CD4-positive, alpha-beta T cell (primary cell): Measurements from ENCODE around the gene SLC2A5. TPM values are rescaled to one million over a fixed set of nuclear protein-coding genes. Genes with fewer than 3 reads are reported as not detected.

Experiments used
- ATAC-seq: fragments of 200-7000 bp; cut with Tn5 transposase; one replicate; pipeline ENCODE4 v1.10.0; 2022; ENCODE audit warnings: mild to moderate bottlenecking; ENCODE audit not compliant: poor library complexity
- CTCF ChIA-PET: fragments of 350-600 bp; sonication (Branson Sonifier 250); formaldehyde crosslinking; loops from one replicate; lab custom pipeline; 2021; ENCODE audit warnings: antibody characterized with exemption, inconsistent platforms; lab: Charles Lee
- POLR2A ChIA-PET: fragments of 350-600 bp; sonication (Branson Sonifier 250); formaldehyde crosslinking; loops from one replicate; lab custom pipeline; 2021; ENCODE audit warnings: antibody characterized with exemption, inconsistent platforms; lab: Charles Lee
- DNase-seq, 14 experiments: peaks; one replicate each; pipeline ENCODE4 v3.0.0-alpha.2; 2013 to 2020; ENCODE audit warnings: mixed read lengths in 2 of 14
- H3K27ac ChIP-seq, 2 donors: one replicate each; pipeline versions ENCODE4 v1.5.1 to v1.7.0; 2013; ENCODE audit warnings: low read length in 2 of 2, low read depth in 1 of 2, mild to moderate bottlenecking in 1 of 2
- H3K27me3 ChIP-seq, 2 experiments: 1 replicate in 1 of 2; 2 replicates in 1 of 2; pipeline versions ENCODE4 v1.6.1 to v1.7.0; 2013; ENCODE audit warnings: low read length in 2 of 2, control low read depth in 1 of 2, mild to moderate bottlenecking in 1 of 2, moderate library complexity in 1 of 2; ENCODE audit not compliant: insufficient read depth in 2 of 2, control insufficient read depth in 1 of 2
- H3K36me3 ChIP-seq: one replicate; pipeline ENCODE4 v1.6.1; 2013; ENCODE audit warnings: low read length, control low read depth; ENCODE audit not compliant: insufficient read depth
- H3K4me1 ChIP-seq: one replicate; pipeline ENCODE4 v1.6.1; 2013; ENCODE audit warnings: low read length, control low read depth; ENCODE audit not compliant: insufficient read depth
- H3K4me3 ChIP-seq: one replicate; pipeline ENCODE4 v1.5.1; 2013; ENCODE audit warnings: mild to moderate bottlenecking, low read length, moderate library complexity
- H3K9me3 ChIP-seq, 2 experiments: 1 replicate in 1 of 2; 2 replicates in 1 of 2; pipeline versions ENCODE4 v1.6.1 to v1.7.0; 2013; ENCODE audit warnings: low read length in 2 of 2, mild to moderate bottlenecking in 2 of 2, control low read depth in 1 of 2, moderate library complexity in 1 of 2; ENCODE audit not compliant: control insufficient read depth in 1 of 2, insufficient read depth in 1 of 2
- H3K27ac Mint-ChIP-seq: one replicate; pipeline ENCODE4 v1.8.0; 2020; ENCODE audit warnings: mixed read lengths
- H3K27me3 Mint-ChIP-seq: one replicate; pipeline ENCODE4 v1.8.0; 2021; ENCODE audit warnings: mixed read lengths
- H3K36me3 Mint-ChIP-seq: one replicate; pipeline ENCODE4 v1.8.0; 2021; ENCODE audit warnings: low read depth, mixed read lengths
- H3K4me1 Mint-ChIP-seq: one replicate; pipeline ENCODE4 v1.8.0; 2021; ENCODE audit warnings: low read depth, mixed read lengths
- H3K4me3 Mint-ChIP-seq: one replicate; pipeline ENCODE4 v1.8.0; 2020; ENCODE audit warnings: mild to moderate bottlenecking, mixed read lengths
- H3K9me3 Mint-ChIP-seq: one replicate; pipeline ENCODE4 v1.8.0; 2020; ENCODE audit warnings: mixed read lengths
- intact Hi-C, 2 experiments: fragments of 100-400 bp; cut with DNase I in 1 of 2; cut with micrococcal nuclease in 1 of 2; formaldehyde crosslinking; loops; one replicate each; pipeline versions ENCODE4 v1.15.1 to v1.9.0; 2023 to 2025; cut with DNase I, micrococcal nuclease
- total RNA-seq, 174 experiments: library from RNA in 2 of 174; stranded (reverse) in 2 of 174; gene quantifications; one replicate each; pipeline ENCODE4 v1.2.3 and lab custom pipeline; 2021 to 2026
- TF ChIP-seq, protein P1 (sequence below): fragments of 200-600 bp; IDR thresholded peaks from one replicate; pipeline ENCODE4 v1.8.0; 2022; ENCODE audit warnings: antibody characterized with exemption, mild to moderate bottlenecking

Gene SLC2A5
- total RNA-seq, 2 experiments from 2014 or later = not detected

DNA sequence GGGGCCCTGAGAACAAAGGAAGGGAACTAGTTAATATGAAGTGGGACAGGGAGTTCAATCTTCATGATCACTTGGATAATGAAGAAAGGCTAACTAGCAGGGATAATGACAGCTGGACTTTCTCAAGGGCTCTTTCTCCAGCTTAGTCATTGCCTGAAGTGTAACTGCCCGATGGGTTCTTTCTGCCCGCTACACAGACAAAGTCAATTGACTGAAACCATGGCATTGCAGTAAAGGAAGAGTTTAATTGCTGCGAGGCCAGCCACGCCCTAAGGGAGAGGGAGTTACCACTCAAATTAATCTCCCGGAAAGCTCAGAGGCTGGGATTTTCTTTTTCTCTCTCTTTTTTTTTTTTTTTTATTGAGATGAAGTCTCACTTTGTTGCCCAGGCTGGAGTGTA, 16.6 kb upstream of the SLC2A5 start:
- intact Hi-C loops = no loop called here
- Mint-ChIP-seq H3K4me1 (peaks cover 15% of the 10 kb centered on the region), H3K27ac (no peak overlapping the region), H3K36me3 (no peaks in the 10 kb centered on the region), H3K27me3 (peaks cover 4% of the 10 kb centered on the region), H3K4me3 (no peak overlapping the region), H3K9me3 (no peaks in the 10 kb centered on the region)
- DNase-seq = no peak
- Histone ChIP-seq H3K27ac (no peak overlapping the region), H3K27me3 (peaks cover 0 to 2% of the 10 kb centered on the region in 2 experiments), H3K4me1 (peaks cover 5% of the 10 kb centered on the region), H3K36me3 (no peaks in the 10 kb centered on the region), H3K9me3 (no peaks in the 10 kb centered on the region), H3K4me3 (no peak overlapping the region)
- ChIA-PET CTCF (no interaction called here), POLR2A (no interaction called here)
- TF ChIP-seq, protein P1, sequence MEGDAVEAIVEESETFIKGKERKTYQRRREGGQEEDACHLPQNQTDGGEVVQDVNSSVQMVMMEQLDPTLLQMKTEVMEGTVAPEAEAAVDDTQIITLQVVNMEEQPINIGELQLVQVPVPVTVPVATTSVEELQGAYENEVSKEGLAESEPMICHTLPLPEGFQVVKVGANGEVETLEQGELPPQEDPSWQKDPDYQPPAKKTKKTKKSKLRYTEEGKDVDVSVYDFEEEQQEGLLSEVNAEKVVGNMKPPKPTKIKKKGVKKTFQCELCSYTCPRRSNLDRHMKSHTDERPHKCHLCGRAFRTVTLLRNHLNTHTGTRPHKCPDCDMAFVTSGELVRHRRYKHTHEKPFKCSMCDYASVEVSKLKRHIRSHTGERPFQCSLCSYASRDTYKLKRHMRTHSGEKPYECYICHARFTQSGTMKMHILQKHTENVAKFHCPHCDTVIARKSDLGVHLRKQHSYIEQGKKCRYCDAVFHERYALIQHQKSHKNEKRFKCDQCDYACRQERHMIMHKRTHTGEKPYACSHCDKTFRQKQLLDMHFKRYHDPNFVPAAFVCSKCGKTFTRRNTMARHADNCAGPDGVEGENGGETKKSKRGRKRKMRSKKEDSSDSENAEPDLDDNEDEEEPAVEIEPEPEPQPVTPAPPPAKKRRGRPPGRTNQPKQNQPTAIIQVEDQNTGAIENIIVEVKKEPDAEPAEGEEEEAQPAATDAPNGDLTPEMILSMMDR = no peak
- ATAC-seq = no peak

DNA sequence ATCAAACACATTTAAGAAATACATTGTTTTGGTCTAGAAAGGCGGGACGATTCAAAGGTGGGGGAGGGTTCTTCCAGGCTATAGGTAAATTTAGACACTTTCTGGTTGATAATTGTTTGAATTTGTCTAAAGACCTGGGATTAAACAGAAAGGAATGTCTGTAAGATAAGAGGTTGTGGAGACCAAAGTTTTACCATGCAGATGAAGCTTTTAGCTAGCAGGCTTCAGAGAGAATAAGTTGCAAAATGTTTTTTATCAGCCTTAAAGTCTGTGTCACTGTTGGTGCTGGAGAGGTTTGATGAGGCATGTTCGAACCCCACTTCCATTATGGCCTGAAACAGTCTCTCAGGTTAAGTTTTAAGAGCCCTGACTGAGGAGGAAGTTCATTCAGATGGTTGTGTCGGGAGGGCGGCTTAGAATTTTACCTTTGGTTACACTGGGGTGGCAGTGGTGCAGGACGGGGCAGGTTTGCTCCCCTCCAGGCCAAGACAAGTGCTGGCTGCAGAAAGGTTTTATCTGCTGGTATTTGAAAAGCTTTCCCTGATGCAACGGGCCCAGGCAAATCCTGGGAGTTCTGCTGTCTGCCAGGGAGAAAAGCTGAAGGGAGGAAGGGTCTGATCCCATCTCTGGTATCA, 16.0 kb upstream of the SLC2A5 start:
- Histone ChIP-seq H3K27me3 (peaks cover 0 to 2% of the 10 kb centered on the region in 2 experiments), H3K4me1 (peaks cover 5% of the 10 kb centered on the region), H3K36me3 (no peaks in the 10 kb centered on the region), H3K9me3 (no peaks in the 10 kb centered on the region), H3K27ac (no peak overlapping the region), H3K4me3 (no peak overlapping the region)
- ChIA-PET CTCF (interaction anchor here (0.6 kb wide), 1 partner anchor 29 kb away, joined by 3 read pairs; no protein-coding TSS in a partner anchor), POLR2A (no interaction called here)
- DNase-seq = no peak
- no peak overlapping the region for H3K27ac Mint-ChIP-seq
- TF ChIP-seq, protein P1 = no peak
- H3K27me3 Mint-ChIP-seq = peaks cover 4% of the 10 kb centered on the region
- peaks cover 15% of the 10 kb centered on the region for H3K4me1 Mint-ChIP-seq
- intact Hi-C loops = no loop called here
- no peak overlapping the region for H3K4me3 Mint-ChIP-seq
- no peaks in the 10 kb centered on the region for H3K9me3 Mint-ChIP-seq
- no peaks in the 10 kb centered on the region for H3K36me3 Mint-ChIP-seq
- no peak for ATAC-seq

DNA sequence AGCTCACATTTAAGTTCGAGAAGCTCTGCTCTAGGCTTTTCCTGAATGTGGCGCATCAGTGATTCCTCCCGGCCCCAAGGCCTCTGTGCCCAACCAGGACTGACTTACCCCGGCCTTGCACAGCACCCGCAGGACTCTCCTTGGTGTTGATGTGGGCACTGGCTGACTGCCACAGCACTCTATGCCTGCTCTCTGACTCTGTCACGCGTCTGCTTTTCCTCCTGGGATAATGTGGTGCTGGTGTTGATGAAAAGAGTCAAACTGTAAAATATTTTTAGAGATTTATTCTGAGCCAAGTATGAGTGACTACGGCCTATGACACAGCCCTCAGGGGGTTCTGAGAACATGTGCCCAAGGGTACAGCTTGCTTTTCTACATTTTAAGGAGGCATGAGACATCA, 15.5 kb upstream of the SLC2A5 start:
- CTCF ChIA-PET = no interaction called here
- Mint-ChIP-seq H3K27me3 (peaks cover 4% of the 10 kb centered on the region), H3K4me1 (peaks cover 15% of the 10 kb centered on the region), H3K9me3 (no peaks in the 10 kb centered on the region), H3K27ac (no peak overlapping the region), H3K4me3 (no peak overlapping the region), H3K36me3 (no peaks in the 10 kb centered on the region)
- ATAC-seq = no peak
- no peak for DNase-seq
- POLR2A ChIA-PET = no interaction called here
- H3K27ac ChIP-seq = no peak overlapping the region
- H3K36me3 ChIP-seq = no peaks in the 10 kb centered on the region
- TF ChIP-seq, protein P1 = no peak
- H3K4me1 ChIP-seq = peaks cover 5% of the 10 kb centered on the region
- H3K9me3 ChIP-seq = no peaks in the 10 kb centered on the region
- no peak overlapping the region for H3K4me3 ChIP-seq
- H3K27me3 ChIP-seq = peaks cover 0 to 2% of the 10 kb centered on the region in 2 experiments
- intact Hi-C loops = no loop called here
